MV-4-11 (cell line): ENCODE measurements around the gene TOR2A.

Experiments used
- DNase-seq: peaks from one replicate; lab custom pipeline; 2025; lab: John Stamatoyannopoulos, UW

Gene TOR2A

GRCh38 chr9:127720031-127720864, 14.8 kb downstream of the TOR2A start:
- DNase-seq, result no peak

GRCh38 chr9:127717766-127718165, 17.3 kb downstream of the TOR2A start:
- DNase-seq, result no peak

DNA sequence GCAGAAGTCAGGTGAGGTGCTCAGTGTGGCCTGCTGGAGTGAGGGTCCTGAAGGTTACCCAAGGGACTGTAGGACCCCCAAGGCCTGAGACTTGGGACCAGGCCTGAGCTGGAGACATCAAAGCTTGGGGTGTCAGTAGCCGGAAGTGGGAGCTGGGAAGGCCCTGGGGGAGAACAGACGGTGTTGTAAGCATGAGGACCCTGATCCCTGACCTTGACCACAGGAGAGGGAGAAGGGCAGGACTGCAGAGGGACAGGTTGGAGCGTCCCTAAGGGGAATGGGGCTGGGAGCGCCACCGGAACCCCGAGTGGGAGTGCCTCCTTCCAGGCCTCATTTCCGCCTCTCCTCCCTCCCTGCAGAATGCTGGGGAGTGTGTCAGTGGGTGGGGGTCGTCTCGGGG, 18.7 kb downstream of the TOR2A start:
- DNase-seq, result no peak

GRCh38 chr9:127715470-127716337, 19.4 kb downstream of the TOR2A start, which contains the start of the genes PTRH1 and TTC16:
PTRH1 (minus strand) TSS chr9:127715663; CDS start chr9:127715639, 24 bp downstream.
TTC16 (plus strand) TSS chr9:127716079; CDS start chr9:127716146, 67 bp downstream.
- DNase-seq, result peak; percentile 92

DNA sequence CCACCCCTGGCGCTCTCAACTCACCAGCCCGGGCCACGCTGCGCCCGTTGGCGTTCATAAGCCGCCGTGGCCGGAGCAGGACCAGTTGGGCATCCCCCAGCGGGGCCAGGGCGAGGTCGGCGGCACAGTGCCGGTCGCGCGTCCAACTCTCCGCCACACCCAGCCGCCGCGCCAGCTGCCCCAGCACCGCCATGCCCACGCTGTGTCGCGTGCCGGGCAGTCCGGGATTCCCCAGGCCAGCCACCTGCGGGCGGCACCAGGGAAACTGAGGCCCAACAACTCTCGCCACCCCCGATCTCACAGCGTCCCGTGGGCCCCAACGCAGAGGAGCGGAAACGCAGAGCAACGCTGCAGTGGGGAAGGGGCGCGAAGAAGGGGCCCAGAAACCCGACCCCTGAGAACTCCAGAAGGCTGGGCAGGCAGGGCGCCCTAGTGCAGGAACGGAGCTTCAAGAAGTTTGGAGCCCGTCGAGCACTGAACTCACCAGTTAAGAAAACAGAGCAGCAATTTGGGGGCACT, 20.1 kb downstream of the TOR2A start:
- DNase-seq, result no peak

DNA sequence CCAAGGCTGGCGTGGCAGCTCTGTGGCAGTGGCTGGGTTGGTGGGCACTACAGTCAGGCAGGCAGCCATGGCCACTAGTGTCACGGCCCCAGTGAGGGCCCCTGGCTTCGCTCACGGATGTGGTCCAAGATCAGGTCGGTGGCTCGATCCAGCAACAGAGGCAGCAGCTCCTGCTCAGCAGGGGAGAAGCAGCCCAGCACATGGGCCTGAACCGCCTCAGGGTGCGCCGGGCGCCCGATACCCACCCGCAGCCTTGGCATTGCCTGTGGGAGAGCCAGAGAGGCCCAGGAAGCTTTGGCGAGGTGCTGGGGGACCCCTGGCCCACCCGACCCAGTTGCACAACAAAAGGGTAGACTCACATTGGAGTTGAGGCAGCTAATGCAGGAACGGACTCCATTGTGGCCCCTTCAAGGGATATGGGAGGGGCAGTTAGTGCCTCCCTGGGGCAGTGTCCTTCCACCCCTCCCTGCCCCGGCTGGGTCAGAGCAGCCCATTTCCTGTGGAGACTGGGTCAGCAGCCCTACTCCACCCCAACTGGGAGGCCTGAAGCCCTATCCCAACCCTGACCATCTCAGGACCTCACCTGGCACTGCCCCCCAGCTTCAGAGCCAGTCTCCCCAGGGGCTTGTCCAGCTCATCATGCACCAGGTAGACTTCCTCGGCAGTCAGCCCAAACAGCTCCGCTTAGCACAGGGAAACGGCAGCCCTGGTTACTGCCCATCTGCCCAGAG, 20.9 kb downstream of the TOR2A start:
- no peak for DNase-seq

- no peak for DNase-seq
These were observed 22.2 kb downstream of the TOR2A start for GRCh38 chr9:127712867-127713266.

DNA sequence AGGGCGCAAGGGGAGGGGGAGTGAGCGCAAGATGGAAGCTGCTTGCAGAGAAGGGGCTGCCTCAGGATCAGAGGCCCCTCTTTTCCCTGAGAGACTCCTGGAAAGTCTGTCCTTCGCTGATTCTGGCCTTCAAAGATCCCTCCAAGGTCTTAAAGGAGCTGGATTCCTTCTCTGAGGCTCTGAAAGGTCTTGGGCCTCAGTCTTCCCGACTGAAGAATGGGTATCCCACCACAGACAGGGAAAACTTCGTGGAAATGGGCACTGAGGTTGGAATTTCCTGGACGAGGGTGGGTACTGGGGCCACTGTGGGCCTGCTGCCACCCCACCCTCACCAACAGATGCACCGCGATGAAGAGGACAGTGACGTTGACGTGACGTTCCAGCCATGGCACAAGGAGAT, 22.7 kb downstream of the TOR2A start:
- DNase-seq, result no peak

GRCh38 chr9:127711831-127712274, 23.2 kb downstream of the TOR2A start:
- peak; percentile 36 for DNase-seq

- DNase-seq, result peak; percentile 75
These were observed 23.8 kb downstream of the TOR2A start for GRCh38 chr9:127711226-127711701.

GRCh38 chr9:127710204-127710783, 24.8 kb downstream of the TOR2A start:
- DNase-seq, result no peak

DNA sequence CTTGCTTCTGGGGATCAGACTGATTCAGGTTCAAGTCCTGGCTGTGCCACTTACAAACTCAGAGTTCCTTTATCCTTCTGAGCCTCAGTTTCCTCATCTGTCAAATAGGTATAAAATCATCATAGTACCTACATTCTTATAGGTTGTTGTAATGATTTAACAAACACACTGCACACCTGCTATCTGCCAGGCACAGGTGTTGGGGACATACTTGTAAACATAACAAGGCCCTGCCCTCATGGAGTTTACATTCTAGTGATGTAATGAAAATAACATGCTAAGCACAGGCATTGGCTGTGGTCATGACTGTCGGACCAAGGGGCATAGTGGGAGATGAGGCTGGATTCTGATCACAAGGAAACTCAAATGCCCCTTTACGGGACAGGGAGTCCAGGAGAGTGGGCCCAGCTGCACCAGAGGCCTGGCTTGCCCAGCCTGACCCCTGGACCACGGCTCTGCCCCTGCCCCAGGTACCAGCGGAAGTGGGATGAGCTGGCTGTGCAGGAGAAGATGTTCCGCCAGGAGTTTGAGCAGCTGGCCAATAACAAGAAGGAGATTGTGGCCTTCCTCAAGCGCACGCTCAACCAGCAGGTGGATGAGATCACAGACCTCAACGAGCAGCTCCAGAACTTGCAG, 26.0 kb downstream of the TOR2A start:
- no peak for DNase-seq

- DNase-seq, result no peak
These were observed 27.3 kb downstream of the TOR2A start for GRCh38 chr9:127707766-127708165.

GRCh38 chr9:127706836-127707241, 28.3 kb downstream of the TOR2A start, which contains the start of gene CFAP157:
CFAP157 (plus strand) TSS chr9:127706988; CDS start chr9:127707032, 44 bp downstream.
- DNase-seq, result peak; percentile 35

GRCh38 chr9:127705577-127706379, 29.3 kb downstream of the TOR2A start:
- DNase-seq, result no peak

DNA sequence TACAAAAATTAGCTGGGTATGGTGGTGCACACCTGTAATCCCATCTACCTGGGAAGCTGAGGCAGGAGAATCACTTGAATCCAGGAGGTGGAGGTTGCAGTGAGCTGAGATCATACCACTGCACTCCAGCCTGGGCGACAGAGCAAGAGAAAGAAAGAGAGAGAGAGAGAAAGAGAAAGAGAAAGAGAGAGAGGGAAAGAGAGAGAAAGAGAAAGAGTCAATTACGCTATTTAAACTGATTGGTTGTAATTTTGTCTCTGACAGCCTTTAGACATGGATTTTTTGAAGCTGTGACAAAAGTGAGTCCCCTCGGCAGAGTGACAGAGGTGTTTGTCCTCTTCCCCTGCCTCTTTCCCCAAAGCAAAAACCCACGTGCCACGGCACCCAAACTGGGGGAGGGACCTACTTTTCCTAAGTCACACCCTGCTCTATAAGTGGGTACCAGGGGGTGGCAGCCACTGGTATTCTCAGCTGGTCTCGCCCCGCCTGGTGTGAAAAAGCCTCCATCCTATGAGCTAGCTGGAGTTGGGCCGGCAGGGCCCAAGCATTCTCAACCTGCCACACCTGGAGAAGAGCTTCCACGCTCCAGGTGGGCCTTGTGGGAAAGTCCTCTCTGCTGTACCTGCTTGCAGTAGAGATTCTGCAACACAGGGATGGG, 31.7 kb downstream of the TOR2A start:
- DNase-seq, result no peak

- no peak for DNase-seq
These were observed 34.4 kb downstream of the TOR2A start for GRCh38 chr9:127700594-127701255.

- no peak for DNase-seq
These were observed 35.0 kb downstream of the TOR2A start for GRCh38 chr9:127700140-127700539.
